HG03060 (cell line): ENCODE data around the gene DYNC2I2.

Source experiments
- ATAC-seq: cut with Tn5 transposase; IDR thresholded peaks from one replicate; pipeline ENCODE4 v1.9.1; 2021; ENCODE audit warnings: low read depth, moderate number of reproducible peaks; ENCODE audit not compliant: unreplicated experiment

DYNC2I2 gene

GRCh38 chr9:128636556-128637530 lies 19.8 kb downstream of the DYNC2I2 start:
- ATAC-seq: no peak

GRCh38 chr9:128636024-128636390 lies 20.6 kb downstream of the DYNC2I2 start:
- ATAC-seq: no peak

- no peak for ATAC-seq
These were observed 21.2 kb downstream of the DYNC2I2 start for GRCh38 chr9:128635266-128636023.

- ATAC-seq: no peak
These were observed 21.9 kb downstream of the DYNC2I2 start for GRCh38 chr9:128634651-128635262.

- ATAC-seq: no peak
These were observed 22.5 kb downstream of the DYNC2I2 start for GRCh38 chr9:128634111-128634510.

GRCh38 chr9:128633601-128634000 lies 23.0 kb downstream of the DYNC2I2 start:
- ATAC-seq: no peak

GRCh38 chr9:128633057-128633456 lies 23.6 kb downstream of the DYNC2I2 start:
- ATAC-seq: no peak

GRCh38 chr9:128632486-128632885 lies 24.2 kb downstream of the DYNC2I2 start:
- ATAC-seq: no peak

GRCh38 chr9:128632066-128632465 lies 24.6 kb downstream of the DYNC2I2 start:
- ATAC-seq: no peak

GRCh38 chr9:128631636-128632035 lies 25.0 kb downstream of the DYNC2I2 start:
- no peak for ATAC-seq

- no peak for ATAC-seq
These were observed 26.6 kb downstream of the DYNC2I2 start for GRCh38 chr9:128629852-128630545.

- ATAC-seq: no peak
These were observed 27.5 kb downstream of the DYNC2I2 start for GRCh38 chr9:128629136-128629535.

- ATAC-seq: no peak
These were observed 28.1 kb downstream of the DYNC2I2 start for GRCh38 chr9:128628471-128629048.

GRCh38 chr9:128627906-128628305 lies 28.7 kb downstream of the DYNC2I2 start:
- no peak for ATAC-seq

- ATAC-seq: no peak
These were observed 29.4 kb downstream of the DYNC2I2 start for GRCh38 chr9:128627127-128627715.

GRCh38 chr9:128626181-128626580 lies 30.5 kb downstream of the DYNC2I2 start:
- no peak for ATAC-seq

GRCh38 chr9:128625391-128626146 lies 31.1 kb downstream of the DYNC2I2 start:
- ATAC-seq: no peak

GRCh38 chr9:128624566-128624965 lies 32.1 kb downstream of the DYNC2I2 start:
- no peak for ATAC-seq
